ENCODE measurements around the gene ANO3.
"Not testable (repeated sequence)": the region's sequence is repeated elsewhere in the genome, so short reads cannot be mapped to it uniquely, and the experiment has no call there.

Gene ANO3

GRCh38 chr11:26620282-26621045 is 288.5 kb downstream of the ANO3 start:
- no peak for TF ChIP-seq GATA1 (IDR thresholded peaks at IDR 0.05; ENCODE audit: low read depth, low read length)
- DNase-seq = no peak

- no peak for TF ChIP-seq POLR2A (IDR thresholded peaks at IDR 0.05; ENCODE audit: low read length)
- no peak for DNase-seq
Observed at GRCh38 chr11:26621132-26621531, 289.2 kb downstream of the ANO3 start.

GRCh38 chr11:26622181-26622580 is 290.3 kb downstream of the ANO3 start:
- no peak for DNase-seq
- TF ChIP-seq GATA1 (IDR thresholded peaks at IDR 0.05; ENCODE audit: low read depth, low read length) (no peak), POLR2A (IDR thresholded peaks at IDR 0.05; ENCODE audit: low read length) (no peak)

GRCh38 chr11:26623076-26623659 is 291.2 kb downstream of the ANO3 start:
- no peak for DNase-seq
- no peak for TF ChIP-seq POLR2A (IDR thresholded peaks at IDR 0.05; ENCODE audit: low read length)
- TF ChIP-seq GATA1 (IDR thresholded peaks at IDR 0.05; ENCODE audit: low read depth, low read length) = no peak

GRCh38 chr11:26626346-26626745 is 294.4 kb downstream of the ANO3 start:
- TF ChIP-seq GATA1 (IDR thresholded peaks at IDR 0.05; ENCODE audit: low read depth, low read length) = no peak
- no peak for TF ChIP-seq POLR2A (IDR thresholded peaks at IDR 0.05; ENCODE audit: low read length)
- DNase-seq = no peak

- DNase-seq = no peak
- TF ChIP-seq POLR2A (IDR thresholded peaks at IDR 0.05; ENCODE audit: low read length) (no peak), GATA1 (IDR thresholded peaks at IDR 0.05; ENCODE audit: low read depth, low read length) (no peak)
Observed at GRCh38 chr11:26632691-26633159, 300.8 kb downstream of the ANO3 start.

- DNase-seq = not testable (repeated sequence)
Observed at GRCh38 chr11:26643314-26643713, 311.4 kb downstream of the ANO3 start.

- TF ChIP-seq GATA1 (IDR thresholded peaks at IDR 0.05; ENCODE audit: low read depth, low read length) (no peak), POLR2A (IDR thresholded peaks at IDR 0.05; ENCODE audit: low read length) (no peak)
- DNase-seq = peak; percentile 50 to 69
Observed at GRCh38 chr11:26649884-26650283, 318.0 kb downstream of the ANO3 start.

GRCh38 chr11:26651916-26652315 is 320.0 kb downstream of the ANO3 start:
- TF ChIP-seq GATA1 (IDR thresholded peaks at IDR 0.05; ENCODE audit: low read depth, low read length) = no peak
- TF ChIP-seq POLR2A (IDR thresholded peaks at IDR 0.05; ENCODE audit: low read length) = no peak
- no peak for DNase-seq

- no peak for DNase-seq
- TF ChIP-seq POLR2A (IDR thresholded peaks at IDR 0.05; ENCODE audit: low read length) (no peak), GATA1 (IDR thresholded peaks at IDR 0.05; ENCODE audit: low read depth, low read length) (no peak)
Observed at GRCh38 chr11:26655287-26655686, 323.4 kb downstream of the ANO3 start.

- TF ChIP-seq GATA1 (IDR thresholded peaks at IDR 0.05; ENCODE audit: low read depth, low read length) (no peak), POLR2A (IDR thresholded peaks at IDR 0.05; ENCODE audit: low read length) (no peak)
- DNase-seq = no peak
Observed at GRCh38 chr11:26662916-26663315, 331.0 kb downstream of the ANO3 start.

GRCh38 chr11:26665036-26665435 is 333.1 kb downstream of the ANO3 start:
- TF ChIP-seq POLR2A (IDR thresholded peaks at IDR 0.05; ENCODE audit: low read length) (no peak), GATA1 (IDR thresholded peaks at IDR 0.05; ENCODE audit: low read depth, low read length) (no peak)
- no peak for DNase-seq

- TF ChIP-seq POLR2A (IDR thresholded peaks at IDR 0.05; ENCODE audit: low read length) (no peak), GATA1 (IDR thresholded peaks at IDR 0.05; ENCODE audit: low read depth, low read length) (no peak)
- no peak for DNase-seq
Observed at GRCh38 chr11:26665946-26666345, 334.0 kb downstream of the ANO3 start.

GRCh38 chr11:26675233-26675928 is 343.5 kb downstream of the ANO3 start:
- DNase-seq = no peak
- TF ChIP-seq GATA1 (IDR thresholded peaks at IDR 0.05; ENCODE audit: low read depth, low read length) = no peak
- TF ChIP-seq POLR2A (IDR thresholded peaks at IDR 0.05; ENCODE audit: low read length) = no peak

- TF ChIP-seq GATA1 (IDR thresholded peaks at IDR 0.05; ENCODE audit: low read depth, low read length) = no peak
- DNase-seq = no peak
Observed at GRCh38 chr11:26676641-26677040, 344.7 kb downstream of the ANO3 start.
